Measurements from ENCODE around the gene C6.
A peak's percentile ranks its signal among the peaks of the same experiment; 100 is the strongest.

Gene C6

GRCh38 chr5:41145306-41145705 is 68.0 kb downstream of the C6 start:
- Histone ChIP-seq H3K36me3 (replicated peaks) (no peaks in the 10 kb centered on the region), H3K4me3 (no peak overlapping the region), H3K9me3 (no peaks in the 10 kb centered on the region), H3K27me3 (ENCODE audit: low read depth) (no peaks in the 10 kb centered on the region), H3K4me1 (no peaks in the 10 kb centered on the region)
- in situ Hi-C loops (cut with MboI; ENCODE audit: low sequenced_read_pairs), result no loop called here
- DNase-seq (ENCODE audit: low spot score in 2 of 2), result no peak

GRCh38 chr5:41143131-41143901 is 70.0 kb downstream of the C6 start:
- H3K9me3 ChIP-seq, result no peaks in the 10 kb centered on the region
- H3K27me3 ChIP-seq (ENCODE audit: low read depth), result no peaks in the 10 kb centered on the region
- no peaks in the 10 kb centered on the region for H3K36me3 ChIP-seq (replicated peaks)
- no peak for DNase-seq (ENCODE audit: low spot score in 2 of 2)
- H3K4me1 ChIP-seq, result no peaks in the 10 kb centered on the region
- in situ Hi-C loops (cut with MboI; ENCODE audit: low sequenced_read_pairs), result no loop called here
- no peak overlapping the region for H3K4me3 ChIP-seq

DNA sequence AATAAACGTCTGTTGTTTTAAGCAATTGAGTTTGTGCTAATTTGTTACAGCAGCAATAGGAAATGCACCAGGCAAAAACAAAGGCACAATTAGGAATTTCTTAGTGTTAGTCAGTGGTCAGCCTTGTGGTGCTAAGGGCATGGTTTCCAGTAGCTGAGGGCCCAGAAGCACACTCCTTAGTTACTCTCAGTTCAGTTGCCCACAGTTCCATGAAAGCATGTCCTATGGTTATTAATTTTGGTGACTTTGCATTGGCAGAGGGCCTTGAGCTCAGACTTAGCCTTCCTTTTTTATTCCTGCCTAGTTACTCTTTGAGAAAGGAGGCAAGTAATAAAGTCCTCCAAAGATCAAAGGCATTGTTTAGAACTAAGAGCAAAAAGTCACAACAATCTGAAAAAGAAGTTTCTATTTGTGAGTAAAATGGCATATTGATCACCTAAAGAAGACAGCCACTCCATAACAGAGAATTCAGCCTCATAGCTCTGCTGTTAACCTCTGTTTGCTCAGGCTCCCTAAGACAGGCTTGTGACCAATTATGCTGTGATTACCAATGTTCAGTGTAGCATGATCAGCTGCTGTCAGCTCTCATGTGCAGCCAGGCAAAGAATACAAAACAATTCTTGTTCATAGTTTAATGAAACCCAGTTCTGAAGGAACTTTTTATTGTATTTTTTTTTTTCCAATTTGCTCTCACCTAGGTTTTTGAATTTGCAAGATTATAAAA is 85.2 kb downstream of the C6 start:
- in situ Hi-C loops (cut with MboI; ENCODE audit: low sequenced_read_pairs), result no loop called here
- H3K4me3 ChIP-seq, result no peak overlapping the region
- no peaks in the 10 kb centered on the region for H3K36me3 ChIP-seq (replicated peaks)
- no peak for DNase-seq (ENCODE audit: low spot score in 2 of 2)
- no peaks in the 10 kb centered on the region for H3K9me3 ChIP-seq
- H3K27me3 ChIP-seq (ENCODE audit: low read depth), result no peaks in the 10 kb centered on the region
- H3K4me1 ChIP-seq, result no peaks in the 10 kb centered on the region

DNA sequence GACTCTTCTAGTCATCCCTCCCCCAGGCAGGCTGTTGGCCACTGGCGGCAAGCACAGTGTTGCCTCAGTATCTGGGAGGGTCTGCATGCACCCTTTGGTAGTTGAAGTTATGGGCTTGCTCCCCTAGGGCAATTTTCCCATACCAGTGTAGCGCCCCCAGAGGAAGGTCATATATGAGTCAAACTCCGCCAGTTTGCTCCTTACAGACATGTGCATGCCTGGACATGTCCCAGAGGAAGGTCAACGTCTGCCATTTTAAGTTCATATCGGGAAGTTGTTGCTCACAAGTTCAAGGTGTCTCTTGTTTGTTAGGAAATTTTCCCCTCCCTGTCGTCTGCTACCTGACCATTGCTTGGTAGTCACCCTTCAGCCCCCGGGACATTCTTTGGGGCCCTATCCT is 90.9 kb downstream of the C6 start:
- in situ Hi-C loops (cut with MboI; ENCODE audit: low sequenced_read_pairs), result no loop called here
- peak; percentile 21 to 50 for DNase-seq (ENCODE audit: low spot score in 2 of 2)
- H3K4me1 ChIP-seq, result no peaks in the 10 kb centered on the region
- no peaks in the 10 kb centered on the region for H3K36me3 ChIP-seq (replicated peaks)
- no peaks in the 10 kb centered on the region for H3K9me3 ChIP-seq
- H3K4me3 ChIP-seq, result no peak overlapping the region
- no peaks in the 10 kb centered on the region; the same call in 1 of the 2 replicates for H3K27me3 ChIP-seq (ENCODE audit: low read depth)

- no peak overlapping the region for H3K4me3 ChIP-seq
- no peaks in the 10 kb centered on the region for H3K9me3 ChIP-seq
- H3K4me1 ChIP-seq, result no peaks in the 10 kb centered on the region
- H3K36me3 ChIP-seq (replicated peaks), result no peaks in the 10 kb centered on the region
- in situ Hi-C loops (cut with MboI; ENCODE audit: low sequenced_read_pairs), result no loop called here
- H3K27me3 ChIP-seq (ENCODE audit: low read depth), result no peaks in the 10 kb centered on the region; the same call in 1 of the 2 replicates
- DNase-seq (ENCODE audit: low spot score in 2 of 2), result no peak
Observed at GRCh38 chr5:41120600-41120999, 92.7 kb downstream of the C6 start.

GRCh38 chr5:41118177-41118576 is 95.2 kb downstream of the C6 start:
- Histone ChIP-seq H3K4me1 (no peaks in the 10 kb centered on the region), H3K9me3 (no peaks in the 10 kb centered on the region), H3K4me3 (no peak overlapping the region), H3K36me3 (replicated peaks) (no peaks in the 10 kb centered on the region), H3K27me3 (ENCODE audit: low read depth) (no peaks in the 10 kb centered on the region; the same call in 1 of the 2 replicates)
- in situ Hi-C loops (cut with MboI; ENCODE audit: low sequenced_read_pairs), result no loop called here
- DNase-seq (ENCODE audit: low spot score in 2 of 2), result no peak

DNA sequence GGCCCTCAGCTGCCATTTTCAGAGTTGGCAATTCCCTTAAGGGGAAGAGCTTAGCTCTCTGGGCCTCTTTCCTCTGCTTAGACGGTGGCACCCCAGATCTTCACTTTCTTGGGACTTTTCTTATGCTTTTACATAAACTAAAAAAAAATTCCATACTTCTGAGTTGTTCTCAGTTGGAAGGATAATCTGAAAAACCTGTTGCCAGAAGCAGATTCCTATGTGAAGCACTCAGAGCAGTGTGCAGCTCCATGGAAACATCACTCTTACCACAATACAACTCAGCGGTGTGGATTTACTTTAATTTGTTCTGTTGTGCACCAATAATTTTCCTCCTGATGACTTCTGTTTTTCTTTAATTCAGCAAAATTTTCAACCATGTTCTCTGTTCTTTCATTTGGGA is 98.1 kb downstream of the C6 start:
- no peaks in the 10 kb centered on the region; the same call in 1 of the 2 replicates for H3K27me3 ChIP-seq (ENCODE audit: low read depth)
- H3K36me3 ChIP-seq (replicated peaks), result no peaks in the 10 kb centered on the region
- no peaks in the 10 kb centered on the region for H3K9me3 ChIP-seq
- DNase-seq (ENCODE audit: low spot score in 2 of 2), result no peak
- H3K4me3 ChIP-seq, result no peak overlapping the region
- in situ Hi-C loops (cut with MboI; ENCODE audit: low sequenced_read_pairs), result no loop called here
- H3K4me1 ChIP-seq, result no peaks in the 10 kb centered on the region

GRCh38 chr5:41112486-41113455 is 100.6 kb downstream of the C6 start:
- DNase-seq (ENCODE audit: low spot score in 2 of 2), result no peak
- Histone ChIP-seq H3K9me3 (no peaks in the 10 kb centered on the region), H3K27me3 (ENCODE audit: low read depth) (no peaks in the 10 kb centered on the region; the same call in 1 of the 2 replicates), H3K36me3 (replicated peaks) (no peaks in the 10 kb centered on the region), H3K4me3 (no peak overlapping the region), H3K4me1 (no peaks in the 10 kb centered on the region)
- in situ Hi-C loops (cut with MboI; ENCODE audit: low sequenced_read_pairs), result no loop called here

DNA sequence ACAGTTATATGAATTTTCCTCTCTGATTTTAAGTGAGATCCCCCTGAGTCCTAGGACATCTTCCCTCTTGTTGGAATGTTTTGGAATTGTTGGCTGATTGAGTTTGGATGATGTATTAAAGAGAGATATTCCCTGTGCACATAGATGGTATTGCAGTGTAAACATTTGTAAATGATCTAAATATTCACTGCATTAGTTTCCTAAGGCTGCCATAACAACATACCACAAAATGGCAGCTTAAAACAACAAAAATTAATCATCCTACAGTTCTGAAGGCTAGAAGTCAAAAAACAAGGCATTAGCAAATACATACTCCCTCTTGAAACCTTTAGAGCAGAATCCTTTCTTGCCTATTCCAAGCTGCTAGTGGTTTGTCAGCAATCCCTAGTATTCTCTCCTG is 104.1 kb downstream of the C6 start:
- Histone ChIP-seq H3K36me3 (replicated peaks) (no peaks in the 10 kb centered on the region), H3K4me3 (no peak overlapping the region), H3K27me3 (ENCODE audit: low read depth) (no peaks in the 10 kb centered on the region), H3K4me1 (no peaks in the 10 kb centered on the region), H3K9me3 (no peaks in the 10 kb centered on the region)
- in situ Hi-C loops (cut with MboI; ENCODE audit: low sequenced_read_pairs), result no loop called here
- DNase-seq (ENCODE audit: low spot score in 2 of 2), result no peak

DNA sequence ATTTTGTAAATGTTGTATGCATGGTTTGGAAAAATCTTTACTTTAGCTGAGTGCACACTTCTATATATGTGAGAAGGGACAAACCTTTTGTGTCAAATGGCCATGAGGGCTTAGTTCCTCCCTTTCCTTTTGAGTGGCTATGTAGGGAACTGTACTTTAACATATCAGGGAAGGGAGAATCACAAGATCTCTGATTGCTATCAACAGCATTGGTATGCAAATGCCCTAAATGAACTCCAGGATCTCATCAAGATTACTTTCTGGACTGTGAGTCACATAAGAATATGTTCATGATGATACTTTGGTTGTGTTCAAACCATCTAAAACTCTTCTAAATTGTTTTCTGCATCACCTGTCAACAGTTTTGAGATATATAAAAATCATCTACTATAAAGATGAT is 111.0 kb downstream of the C6 start:
- no peaks in the 10 kb centered on the region for H3K4me1 ChIP-seq
- H3K4me3 ChIP-seq, result no peak overlapping the region
- in situ Hi-C loops (cut with MboI; ENCODE audit: low sequenced_read_pairs), result no loop called here
- no peaks in the 10 kb centered on the region for H3K9me3 ChIP-seq
- DNase-seq (ENCODE audit: low spot score in 2 of 2), result no peak
- no peaks in the 10 kb centered on the region for H3K27me3 ChIP-seq (ENCODE audit: low read depth)
- no peaks in the 10 kb centered on the region for H3K36me3 ChIP-seq (replicated peaks)

DNA sequence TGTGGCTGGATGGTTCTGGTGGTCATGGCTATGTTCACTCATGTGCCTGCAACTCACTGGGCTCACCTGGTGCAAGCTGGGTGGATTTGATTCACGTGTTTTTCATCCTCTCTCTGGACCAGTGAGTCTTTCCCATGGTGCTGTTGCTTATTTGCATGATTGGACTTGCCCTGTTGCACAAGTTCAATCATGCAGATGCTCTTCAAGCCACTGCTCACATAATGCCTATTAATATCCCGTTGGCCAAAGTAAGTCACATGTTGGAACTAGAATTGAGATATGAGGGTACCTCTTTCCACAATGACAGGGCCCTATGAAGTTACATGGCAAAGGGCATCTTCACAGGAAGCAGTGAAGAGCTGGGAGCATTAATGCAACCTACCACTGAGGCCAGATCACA is 115.7 kb downstream of the C6 start:
- H3K36me3 ChIP-seq (replicated peaks), result no peaks in the 10 kb centered on the region
- H3K4me3 ChIP-seq, result no peak overlapping the region
- no peaks in the 10 kb centered on the region for H3K27me3 ChIP-seq (ENCODE audit: low read depth)
- in situ Hi-C loops (cut with MboI; ENCODE audit: low sequenced_read_pairs), result no loop called here
- no peaks in the 10 kb centered on the region for H3K4me1 ChIP-seq
- DNase-seq (ENCODE audit: low spot score in 2 of 2), result no peak
- no peaks in the 10 kb centered on the region for H3K9me3 ChIP-seq

DNA sequence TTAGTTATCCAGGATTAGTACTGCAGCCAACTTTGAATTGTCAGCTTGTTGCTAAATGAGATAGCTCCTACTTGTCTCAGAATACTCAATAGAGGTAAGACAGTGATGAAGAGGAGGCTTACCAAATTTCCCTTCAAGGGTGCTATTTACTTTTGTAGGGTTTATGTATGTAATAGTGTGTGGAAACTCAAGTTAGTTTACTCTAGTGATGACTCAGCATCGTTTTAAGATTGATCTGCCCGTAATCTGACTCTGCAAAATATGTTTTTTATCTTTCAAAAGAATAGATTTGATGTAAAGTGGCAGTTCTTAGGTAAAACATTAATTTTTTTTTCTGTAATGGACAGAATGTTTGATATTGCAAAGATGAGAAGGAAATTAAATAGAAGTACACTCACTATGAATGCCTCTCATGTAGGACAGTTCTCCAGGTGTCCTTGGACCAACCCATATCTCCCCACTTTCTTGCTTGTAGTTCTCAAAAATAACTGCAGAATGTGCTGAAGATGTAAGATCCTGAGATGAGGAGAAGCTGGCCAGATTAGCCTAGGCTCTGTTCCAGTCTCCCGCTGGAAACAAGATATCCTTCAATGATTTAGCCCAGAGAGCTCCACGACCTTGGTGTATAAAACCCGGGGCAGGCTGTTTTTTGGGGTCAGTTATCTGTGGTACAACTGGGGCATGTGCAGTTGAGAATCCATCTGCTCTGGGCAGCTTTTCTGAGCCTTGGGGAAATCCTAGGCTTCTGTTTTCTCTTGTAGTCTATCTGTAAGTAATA is 117.8 kb downstream of the C6 start:
- Histone ChIP-seq H3K27me3 (ENCODE audit: low read depth) (no peaks in the 10 kb centered on the region), H3K36me3 (replicated peaks) (no peaks in the 10 kb centered on the region), H3K4me3 (no peak overlapping the region), H3K9me3 (no peaks in the 10 kb centered on the region), H3K4me1 (no peaks in the 10 kb centered on the region)
- DNase-seq (ENCODE audit: low spot score in 2 of 2), result no peak
- in situ Hi-C loops (cut with MboI; ENCODE audit: low sequenced_read_pairs), result no loop called here

DNA sequence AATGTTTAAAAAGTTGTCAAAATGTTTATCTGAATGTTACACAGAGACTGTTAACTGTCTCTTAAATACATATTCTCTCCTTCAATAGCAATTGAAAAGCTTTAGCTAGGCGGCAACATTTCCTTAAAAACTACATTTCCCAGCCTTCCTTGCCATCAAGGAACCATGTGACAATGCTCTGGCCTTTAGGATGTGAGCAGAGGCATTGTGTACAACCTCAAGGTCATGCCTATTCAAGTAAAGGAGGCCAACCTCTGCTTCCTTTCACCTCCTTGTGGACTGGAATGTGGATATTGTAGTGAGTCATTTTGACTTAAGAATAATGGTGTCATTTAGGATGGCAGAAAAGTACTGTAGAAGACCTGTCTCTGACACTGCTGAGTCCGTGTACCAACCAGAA is 118.5 kb downstream of the C6 start:
- Histone ChIP-seq H3K9me3 (no peaks in the 10 kb centered on the region), H3K36me3 (replicated peaks) (no peaks in the 10 kb centered on the region), H3K27me3 (ENCODE audit: low read depth) (no peaks in the 10 kb centered on the region), H3K4me3 (no peak overlapping the region), H3K4me1 (no peaks in the 10 kb centered on the region)
- DNase-seq (ENCODE audit: low spot score in 2 of 2), result peak; percentile 12 to 41
- in situ Hi-C loops (cut with MboI; ENCODE audit: low sequenced_read_pairs), result no loop called here
